H1 (cell line): Measurements from ENCODE around the gene AGBL1.

Experiments used
- CTCF ChIP-seq, 3 experiments: IDR thresholded peaks; 1 replicate in 2 of 3; 2 replicates in 1 of 3; pipeline versions ENCODE4 v1.5.1 to v1.6.1; 2011; ENCODE audit warnings: low read length in 3 of 3, mild to moderate bottlenecking in 3 of 3, inconsistent platforms in 2 of 3, low read depth in 1 of 3, moderate library complexity in 1 of 3; ENCODE audit not compliant: insufficient read depth in 1 of 3; ENCODE audit errors: control extremely low read depth in 1 of 3
- E2F6 ChIP-seq: IDR thresholded peaks from 2 replicates; pipeline ENCODE4 v1.6.1; 2012; ENCODE audit warnings: inconsistent platforms
- EZH2 ChIP-seq: fragments of 200-600 bp; sonication (generic); IDR thresholded peaks from 2 replicates; pipeline ENCODE4 v1.7.1; 2012; ENCODE audit warnings: low read depth, mild to moderate bottlenecking, moderate library complexity, low read length, inconsistent platforms; ENCODE audit not compliant: severe bottlenecking
- POLR2A ChIP-seq, 2 experiments: IDR thresholded peaks; 1 replicate in 1 of 2; 2 replicates in 1 of 2; pipeline ENCODE4 v1.6.1; 2011; ENCODE audit warnings: low read depth in 2 of 2, low read length in 2 of 2, mild to moderate bottlenecking in 2 of 2; ENCODE audit errors: control extremely low read depth in 1 of 2
- SP2 ChIP-seq: IDR thresholded peaks from 2 replicates; pipeline ENCODE4 v1.6.1; 2012; ENCODE audit warnings: mild to moderate bottlenecking, low read length, inconsistent platforms
- TAF7 ChIP-seq: optimal IDR thresholded peaks from 2 replicates; pipeline ENCODE3; 2011; ENCODE audit warnings: low read depth, mild to moderate bottlenecking, inconsistent platforms, low read length, moderate library complexity, borderline replicate concordance
- TCF12 ChIP-seq: IDR thresholded peaks from 2 replicates; pipeline ENCODE4 v1.6.1; 2011; ENCODE audit warnings: low read depth, mild to moderate bottlenecking, low read length
- TEAD4 ChIP-seq: IDR thresholded peaks from 2 replicates; pipeline ENCODE4 v1.6.1; 2012; ENCODE audit warnings: low read depth, low read length, inconsistent platforms, mixed read lengths

GRCh38 chr15:86392874-86393273 lies 313.2 kb downstream of the AGBL1 start:
- TF ChIP-seq E2F6 (no peak), TAF7 (no peak), TEAD4 (no peak), TCF12 (no peak), CTCF (IDR thresholded peaks at IDR 0.05; ENCODE audit: control extremely low read depth in 1 of 3, insufficient read depth in 1 of 3, low read depth in 1 of 3, low read length in 3 of 3) (no peak), SP2 (no peak), POLR2A (IDR thresholded peaks at IDR 0.05; ENCODE audit: control extremely low read depth in 1 of 2, low read depth in 2 of 2, low read length in 2 of 2) (no peak), EZH2 (no peak)
